ENCODE measurements around the gene LIMCH1. TPM values are rescaled to one million over a fixed set of nuclear protein-coding genes. Genes with fewer than 3 reads are reported as not detected.

Gene LIMCH1
- total RNA-seq, 1 experiment from 2014 or later: 3.3 TPM

- H2BK20ac ChIP-seq (ENCODE audit: low read depth, low read length, poor library complexity, severe bottlenecking): no peak overlapping the region
- no peak overlapping the region for H3K14ac ChIP-seq (ENCODE audit: insufficient read depth, low read length)
- peaks cover 30 to 34% of the 10 kb centered on the region in 2 experiments for H3K4me1 Mint-ChIP-seq
These were observed 105.4 kb downstream of the LIMCH1 start for GRCh38 chr4:41643331-41643730.

More at GRCh38 chr4:41643331-41643730, 105.4 kb downstream of the LIMCH1 start:
- no peak overlapping the region for H2BK15ac ChIP-seq (ENCODE audit: low read depth, low read length)
- H4K5ac ChIP-seq (ENCODE audit: insufficient read length, low read depth, low read length): no peak overlapping the region
- H3K23ac ChIP-seq (ENCODE audit: insufficient read length, low read depth, low read length): no peak overlapping the region
- H3K4ac ChIP-seq (ENCODE audit: low read depth, low read length): no peak overlapping the region
- no peak overlapping the region for H2AFZ ChIP-seq (ENCODE audit: low read length)
- Mint-ChIP-seq H3K27ac (no peak overlapping the region), H3K4me3 (no peak overlapping the region), H3K36me3 (ENCODE audit: insufficient read depth in 1 of 3, low read depth in 3 of 3) (peaks cover 0 to 8% (median 0%) of the 10 kb centered on the region in 3 experiments; a peak in 1 of 7 replicates), H3K9me3 (no peaks in the 10 kb centered on the region), H3K27me3 (ENCODE audit: low read depth) (peaks cover 26% of the 10 kb centered on the region)
- no peak overlapping the region for H3K56ac ChIP-seq (ENCODE audit: insufficient read length, low read depth, low read length)
- no peaks in the 10 kb centered on the region for H3K9me3 ChIP-seq (ENCODE audit: control insufficient read depth, low read depth, low read length)
- H4K20me1 ChIP-seq (ENCODE audit: control insufficient read depth, insufficient read depth, insufficient read length): no peaks in the 10 kb centered on the region
- peaks cover 4% of the 10 kb centered on the region; the same call in 1 of the 2 replicates for H3K4me1 ChIP-seq (ENCODE audit: insufficient read depth, low read length)
- H2AK5ac ChIP-seq (ENCODE audit: insufficient read length, low read length): no peak overlapping the region
- no peak overlapping the region for H3K4me2 ChIP-seq (ENCODE audit: insufficient read depth, insufficient read length, low read length)
- no peak overlapping the region for H3T11ph ChIP-seq (ENCODE audit: low read length)
- H4K91ac ChIP-seq (ENCODE audit: insufficient read length, low read depth, low read length): no peak overlapping the region
- no peaks in the 10 kb centered on the region for H3K79me2 ChIP-seq (ENCODE audit: insufficient read depth, low read length)
- H3K27me3 ChIP-seq (ENCODE audit: insufficient read depth, low read length): peaks cover 5% of the 10 kb centered on the region; the same call in 1 of the 2 replicates
- H3K9ac ChIP-seq (ENCODE audit: extremely low read depth, insufficient read length, low read length): no peak overlapping the region
- no peak for DNase-seq
- H2BK12ac ChIP-seq (ENCODE audit: insufficient read length, low read depth, low read length): no peak overlapping the region
- no peak overlapping the region for H4K8ac ChIP-seq (replicated peaks; ENCODE audit: insufficient read length, low read depth, low read length)
- H2BK120ac ChIP-seq (ENCODE audit: low read depth, low read length, poor library complexity, severe bottlenecking): no peak overlapping the region
- TF ChIP-seq CTCF (conservative IDR thresholded peaks at IDR 0.05): no peak
- no peaks in the 10 kb centered on the region for H3K79me1 ChIP-seq (ENCODE audit: insufficient read depth, low read depth, low read length, poor library complexity, severe bottlenecking)
- H3K23me2 ChIP-seq (ENCODE audit: insufficient read length, low read depth, low read length, poor library complexity, severe bottlenecking): no peaks in the 10 kb centered on the region
- H3K27ac ChIP-seq (ENCODE audit: insufficient read length, low read depth, low read length): no peak overlapping the region
- H3K18ac ChIP-seq (ENCODE audit: insufficient read length, low read depth, low read length): no peak overlapping the region
- no peak overlapping the region for H2BK5ac ChIP-seq (ENCODE audit: insufficient read length, low read length)
